ENCODE results near the gene NHLRC4.

Gene NHLRC4, protein sequence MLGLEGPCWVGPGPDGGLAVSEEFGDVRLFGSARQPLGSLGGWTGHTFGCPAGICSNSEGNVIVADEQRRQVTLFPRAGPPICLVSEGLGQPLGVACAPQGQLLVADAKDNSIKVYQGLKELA

DNA sequence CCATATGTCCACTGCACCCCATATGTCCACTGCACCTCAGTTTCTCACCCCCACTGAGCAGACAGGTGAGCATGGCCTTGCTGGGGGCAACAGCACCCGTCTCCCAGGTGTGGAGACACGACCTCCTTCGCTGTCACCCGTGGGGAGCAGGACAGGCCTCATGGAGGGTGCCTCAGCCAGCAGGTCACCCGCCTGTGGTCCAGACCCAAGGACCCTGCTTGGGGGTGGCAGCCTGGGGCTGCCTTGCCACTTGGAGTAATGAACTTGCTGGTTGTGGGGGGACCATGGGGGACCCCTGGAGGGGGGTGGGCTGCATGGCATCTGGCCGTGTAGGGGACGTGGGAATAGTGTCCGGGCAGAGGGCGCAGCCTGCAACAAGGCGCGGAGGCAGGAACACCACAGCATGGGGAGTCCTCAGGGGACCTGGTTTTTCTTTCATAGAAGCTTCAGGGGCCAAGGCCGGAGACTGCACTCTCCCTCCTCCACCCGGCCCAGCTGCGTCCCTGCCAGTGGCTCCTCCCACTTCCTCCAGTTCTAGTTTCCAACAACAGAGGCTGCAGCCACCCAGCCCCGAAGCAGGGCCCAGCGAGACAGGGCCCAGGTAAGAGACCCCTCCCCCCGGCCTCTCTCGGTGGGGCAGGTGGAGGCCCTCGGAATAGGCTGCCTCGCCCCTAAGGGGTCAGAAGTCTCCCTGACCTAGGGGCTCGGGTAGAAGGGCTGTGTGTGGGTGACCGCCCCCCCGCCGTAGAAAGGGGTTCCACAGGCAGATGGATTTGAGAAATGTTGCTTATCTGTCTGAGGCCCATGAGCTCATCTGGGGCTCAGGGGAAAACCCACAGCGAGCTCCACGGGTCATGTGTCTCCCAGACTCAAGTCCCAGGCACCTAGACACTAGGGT is at the start of gene NHLRC4:
NHLRC4 (plus strand) TSS at position 531 of the 898 bp plus-strand sequence. CDS start 1,043 bp downstream, outside the sequence.
- DNase-seq (ENCODE audit: low spot score) = no peak

DNA sequence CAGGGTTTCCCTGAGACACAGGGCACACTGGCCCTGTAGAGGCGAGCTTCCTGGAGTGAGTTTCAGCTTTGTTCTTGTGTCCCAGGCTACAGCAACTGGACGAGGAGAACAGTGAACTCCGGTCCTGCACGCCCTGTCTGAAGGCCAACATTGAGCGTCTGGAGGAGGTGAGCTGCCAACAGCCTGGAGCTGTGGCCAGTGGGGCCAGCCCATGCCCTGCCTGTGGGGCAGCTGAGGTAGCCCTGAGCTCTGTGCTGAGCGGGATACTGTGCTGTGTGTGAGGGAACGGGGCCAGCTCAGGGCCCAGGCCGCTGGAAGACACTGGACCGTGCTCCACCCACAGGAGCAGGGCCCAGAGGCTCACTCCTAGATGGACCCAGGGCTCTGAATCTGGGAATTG is 47.9 kb upstream of the NHLRC4 start:
- peak; percentile 42 for DNase-seq (ENCODE audit: low spot score)

DNA sequence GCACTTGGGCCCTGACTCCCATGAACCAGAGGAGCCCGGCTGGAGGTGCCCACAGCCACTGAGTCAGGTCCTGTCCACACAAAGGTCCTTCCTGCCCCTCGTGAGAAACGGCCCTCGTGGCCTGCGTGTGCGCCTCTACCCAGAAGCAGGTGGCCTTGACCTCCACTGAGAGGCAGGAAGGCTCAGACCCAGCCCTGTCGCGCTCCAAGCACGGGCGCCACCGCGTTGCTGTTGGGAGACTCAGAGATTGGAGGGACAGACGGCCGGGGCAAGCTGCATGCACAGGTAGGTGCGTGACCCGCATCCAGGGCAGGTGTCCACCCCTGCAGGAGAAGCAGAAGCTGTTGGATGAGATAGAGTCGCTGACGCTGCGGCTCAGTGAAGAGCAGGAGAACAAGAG is 47.4 kb upstream of the NHLRC4 start:
- no peak for DNase-seq (ENCODE audit: low spot score)

DNA sequence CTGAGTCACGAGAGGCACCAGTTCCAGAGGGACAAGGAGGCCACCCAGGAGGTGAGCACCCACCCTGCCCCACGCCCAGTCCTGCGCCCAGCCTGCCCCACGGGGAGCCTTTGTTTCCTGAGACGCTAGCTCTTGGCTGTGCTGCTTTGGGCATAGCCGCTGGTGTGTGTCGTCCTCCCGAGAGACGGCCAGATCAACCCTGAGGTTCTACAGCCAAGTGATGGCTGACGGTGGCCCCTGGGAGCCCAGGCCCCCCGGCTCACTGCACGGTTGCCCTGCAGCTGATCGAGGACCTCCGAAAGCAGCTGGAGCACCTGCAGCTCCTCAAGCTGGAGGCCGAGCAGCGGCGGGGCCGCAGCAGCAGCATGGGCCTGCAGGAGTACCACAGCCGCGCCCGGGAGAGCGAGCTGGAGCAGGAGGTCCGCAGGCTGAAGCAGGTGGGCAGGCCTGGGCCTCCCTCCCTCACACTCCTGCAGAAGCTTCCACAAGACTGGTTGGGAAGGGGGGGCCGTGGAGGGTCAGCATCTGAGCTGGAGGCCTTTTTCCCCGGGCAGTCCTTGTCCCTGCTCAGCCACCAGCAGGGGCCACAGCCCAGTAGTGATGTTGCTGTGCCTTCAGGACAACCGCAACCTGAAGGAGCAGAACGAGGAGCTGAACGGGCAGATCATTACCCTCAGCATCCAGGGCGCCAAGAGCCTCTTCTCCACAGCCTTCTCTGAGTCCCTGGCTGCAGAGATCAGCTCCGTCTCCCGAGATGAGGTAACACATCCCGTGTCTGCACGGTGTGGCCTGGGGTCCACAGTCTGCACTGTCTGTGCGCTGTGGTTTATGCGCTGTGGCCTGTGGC is 46.7 kb upstream of the NHLRC4 start:
- no peak for DNase-seq (ENCODE audit: low spot score)

DNA sequence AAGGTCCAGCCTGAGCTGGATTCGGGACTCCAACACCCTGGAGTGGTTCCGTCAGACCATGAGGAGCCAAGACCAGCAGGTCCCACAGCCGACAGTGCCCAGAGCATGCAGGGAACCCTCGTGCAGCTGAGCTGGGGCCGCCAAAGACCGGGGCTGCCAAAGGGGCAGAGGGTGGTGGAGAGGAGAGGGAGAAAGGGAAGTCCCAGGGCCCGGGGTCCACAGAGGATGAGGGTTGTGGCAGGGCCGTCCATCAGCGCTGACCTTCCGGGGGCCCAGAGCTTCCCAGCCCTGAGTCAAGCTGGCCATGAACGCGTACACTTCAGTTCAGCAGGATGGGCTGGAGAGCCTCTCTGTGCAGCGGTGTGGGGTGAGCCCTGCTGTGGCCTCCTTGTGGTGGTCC is 46.0 kb upstream of the NHLRC4 start:
- DNase-seq (ENCODE audit: low spot score) = no peak

DNA sequence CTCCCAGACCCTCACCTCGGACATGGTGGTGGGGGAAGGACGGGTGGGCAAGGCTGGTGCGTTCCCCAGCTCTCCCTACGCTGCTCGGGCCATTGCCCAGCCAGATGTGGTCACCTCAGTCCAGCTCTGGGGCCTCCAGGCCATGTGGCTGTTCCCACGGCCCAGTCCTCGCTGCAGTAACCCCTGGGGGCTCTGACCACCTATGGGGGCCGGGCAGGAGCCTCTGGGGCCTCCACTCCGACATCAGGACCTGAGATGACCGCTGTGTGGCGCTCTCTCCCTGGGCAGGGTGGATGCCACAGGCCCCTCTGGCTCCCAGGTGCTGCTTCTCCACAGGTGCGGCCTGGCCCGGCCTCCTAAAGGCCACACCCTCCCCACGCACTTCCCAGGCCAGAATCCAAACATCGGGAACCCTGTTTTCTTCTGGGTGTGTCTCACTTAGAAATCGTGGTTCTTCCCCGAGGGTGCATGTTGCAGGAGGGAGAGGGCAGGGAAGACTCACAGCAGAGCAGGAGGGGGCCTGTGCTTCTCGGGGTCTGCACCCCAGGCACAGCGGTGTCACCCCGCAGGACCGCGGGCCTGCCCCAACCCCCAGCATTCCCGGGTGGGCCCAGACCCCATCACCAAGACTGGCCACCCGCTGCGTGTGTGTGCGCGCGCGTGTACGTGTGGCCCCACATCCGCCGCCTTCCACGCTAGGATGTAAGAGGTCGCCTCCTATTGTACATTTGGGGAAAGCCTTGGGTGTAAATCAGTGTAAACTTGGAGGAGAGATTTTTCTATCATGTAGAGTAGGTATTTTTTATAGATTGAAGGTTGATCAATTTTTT is 45.2 kb upstream of the NHLRC4 start:
- DNase-seq (ENCODE audit: low spot score) = no peak

DNA sequence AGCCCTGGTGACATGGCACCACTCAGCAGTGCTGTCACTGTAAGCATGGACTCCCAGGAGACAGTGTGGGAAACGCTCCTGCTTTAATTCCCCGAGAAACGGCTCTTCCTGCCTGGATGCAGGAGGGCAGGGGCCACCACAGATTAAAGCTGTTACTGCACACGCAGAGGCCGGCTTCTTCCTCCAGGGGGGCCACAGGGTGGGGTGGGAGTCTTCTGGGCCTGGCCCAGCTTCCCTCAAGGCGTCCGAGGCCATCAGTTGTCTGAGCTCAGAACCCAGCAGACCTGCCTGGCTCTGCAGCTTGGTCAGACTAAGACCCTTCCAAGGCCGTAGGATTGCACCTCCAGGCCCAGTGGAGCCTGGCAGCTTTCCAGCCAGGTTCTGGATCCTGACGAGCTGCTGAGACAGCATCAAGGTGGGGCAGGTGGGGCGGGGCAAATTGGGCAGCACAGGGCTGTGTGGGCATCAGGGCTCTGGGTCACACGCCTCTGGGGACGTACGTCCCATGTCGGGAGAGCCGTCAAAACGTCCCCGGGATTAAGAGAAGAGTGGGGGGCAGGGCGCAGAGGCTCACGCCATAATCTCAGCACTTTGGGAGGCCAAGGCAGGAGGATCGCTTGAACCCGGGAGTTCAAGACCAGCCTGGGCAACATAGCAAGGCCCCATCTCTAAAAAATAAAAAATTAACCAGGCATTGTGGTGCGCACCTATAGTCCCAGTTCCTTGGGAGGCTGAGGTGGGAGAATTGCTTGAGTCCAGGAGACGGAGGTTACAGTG is 44.3 kb upstream of the NHLRC4 start:
- DNase-seq (ENCODE audit: low spot score) = no peak

DNA sequence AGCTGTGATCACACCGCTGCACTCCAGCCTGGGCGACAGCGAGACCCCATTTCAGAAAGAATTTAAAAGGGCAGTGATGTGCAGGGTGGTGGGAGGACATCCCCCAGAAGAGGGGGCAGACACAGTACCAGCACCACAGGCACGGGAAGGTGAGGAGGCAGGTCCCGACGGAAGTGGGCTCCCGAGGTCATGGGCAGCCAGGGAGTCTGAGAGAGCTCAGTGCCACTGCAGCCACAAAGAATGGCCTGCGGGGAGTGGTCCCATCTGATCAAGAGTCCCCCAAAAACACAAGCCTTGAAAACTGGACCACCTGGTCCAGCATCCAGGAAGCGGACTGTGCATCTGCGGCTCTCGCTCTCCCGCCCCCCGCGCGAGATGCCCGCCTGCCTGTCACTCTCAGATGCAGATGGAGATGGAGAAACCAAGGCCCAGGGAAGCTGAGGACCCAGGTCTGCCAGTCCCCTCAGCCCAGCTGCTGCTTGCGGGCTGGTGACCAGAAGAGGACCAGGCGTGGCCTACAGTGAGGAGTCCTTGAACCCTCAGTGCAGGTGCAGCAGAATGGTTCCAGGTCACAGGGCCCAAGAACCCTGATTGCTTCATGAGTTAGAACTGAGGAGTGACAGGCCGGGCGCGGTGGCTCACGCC is 43.6 kb upstream of the NHLRC4 start:
- DNase-seq (ENCODE audit: low spot score) = no peak

DNA sequence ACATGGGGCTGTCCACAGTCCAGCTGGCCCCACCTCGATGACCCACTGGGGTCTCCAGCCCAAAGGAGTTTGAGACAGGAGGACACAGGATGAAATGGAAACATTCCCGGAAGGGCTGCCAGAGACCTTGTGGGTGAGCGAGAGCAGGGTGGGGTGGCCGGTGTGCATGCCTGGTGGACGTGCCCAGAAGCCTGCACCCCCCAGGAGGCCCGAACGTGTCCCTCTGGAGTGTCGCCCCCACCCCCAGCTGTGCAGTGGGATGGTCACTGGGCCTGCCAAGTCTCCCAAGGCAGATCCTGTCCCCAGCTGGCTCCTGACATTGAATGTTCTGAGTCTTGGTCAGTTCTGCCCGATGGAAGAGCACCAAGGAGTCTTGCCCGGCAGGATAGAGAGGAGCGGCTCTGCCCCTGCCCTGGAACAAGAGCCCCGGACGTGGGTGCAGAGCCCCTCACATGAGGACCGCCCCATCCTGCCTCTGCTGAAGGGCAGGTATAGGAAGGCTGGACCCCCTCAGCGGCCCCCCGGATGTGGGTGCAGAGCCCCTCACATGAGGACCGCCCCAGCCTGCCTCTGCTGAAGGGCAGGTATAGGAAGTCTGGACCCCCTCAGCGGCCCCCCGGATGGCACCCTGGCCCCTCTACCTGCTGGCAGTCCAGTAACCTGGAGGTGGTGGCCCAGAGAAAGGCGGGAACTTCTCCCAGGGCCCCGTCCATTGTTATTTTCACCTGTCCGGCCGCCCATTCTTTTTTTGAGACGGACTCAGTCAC is 42.3 kb upstream of the NHLRC4 start:
- DNase-seq (ENCODE audit: low spot score) = no peak

DNA sequence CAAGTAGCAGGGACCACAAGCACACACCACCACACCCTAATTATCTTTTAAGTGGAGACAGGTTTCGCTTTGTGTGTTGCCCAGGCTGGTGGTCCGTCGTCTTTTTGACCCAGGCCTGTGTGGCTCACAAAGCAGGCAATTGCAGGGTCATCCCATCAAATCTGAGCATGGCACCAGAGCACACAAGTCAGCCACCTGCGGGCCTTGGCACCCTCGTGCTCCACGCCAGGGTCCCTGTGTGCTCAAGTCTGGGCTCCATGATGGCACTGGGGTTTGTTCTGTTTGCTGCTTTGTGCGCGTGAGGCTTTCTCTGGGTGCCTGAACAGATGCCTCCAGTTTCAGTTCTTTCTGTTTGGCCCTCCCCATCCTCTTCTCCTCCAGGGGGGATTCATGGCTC is 41.7 kb upstream of the NHLRC4 start:
- DNase-seq (ENCODE audit: low spot score) = no peak

DNA sequence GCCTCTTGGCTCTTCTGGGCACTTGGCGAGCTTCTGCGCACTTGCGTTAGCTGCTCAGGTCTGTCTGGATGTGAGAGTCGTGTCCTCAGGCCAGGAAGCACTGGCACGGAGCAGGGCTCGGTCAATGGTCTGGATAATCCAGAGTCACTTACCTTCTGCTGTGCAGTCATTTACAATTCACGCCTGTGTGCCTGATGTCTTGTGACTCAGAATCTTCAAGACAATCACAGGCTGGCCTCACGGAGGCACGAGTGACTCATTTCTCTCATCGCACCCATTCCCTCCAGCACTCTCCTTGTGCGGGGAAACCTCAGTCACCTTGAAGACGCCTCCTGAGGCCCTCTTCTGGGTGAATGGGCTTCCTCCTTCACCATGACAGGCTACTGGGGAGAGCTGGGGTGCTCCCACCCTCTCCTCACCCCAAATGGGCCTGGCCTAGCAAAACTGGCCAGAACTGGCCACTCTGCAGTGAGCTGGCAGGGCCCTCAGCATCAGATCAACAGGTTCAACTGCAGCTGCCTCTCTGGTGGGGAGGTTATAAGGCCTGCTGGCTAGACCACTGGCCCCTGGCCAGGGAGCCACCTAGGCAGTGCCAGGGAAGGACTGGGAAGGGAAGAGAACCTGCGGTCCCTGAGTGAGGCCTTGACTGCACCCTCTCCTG is 41.2 kb upstream of the NHLRC4 start:
- DNase-seq (ENCODE audit: low spot score) = no peak

DNA sequence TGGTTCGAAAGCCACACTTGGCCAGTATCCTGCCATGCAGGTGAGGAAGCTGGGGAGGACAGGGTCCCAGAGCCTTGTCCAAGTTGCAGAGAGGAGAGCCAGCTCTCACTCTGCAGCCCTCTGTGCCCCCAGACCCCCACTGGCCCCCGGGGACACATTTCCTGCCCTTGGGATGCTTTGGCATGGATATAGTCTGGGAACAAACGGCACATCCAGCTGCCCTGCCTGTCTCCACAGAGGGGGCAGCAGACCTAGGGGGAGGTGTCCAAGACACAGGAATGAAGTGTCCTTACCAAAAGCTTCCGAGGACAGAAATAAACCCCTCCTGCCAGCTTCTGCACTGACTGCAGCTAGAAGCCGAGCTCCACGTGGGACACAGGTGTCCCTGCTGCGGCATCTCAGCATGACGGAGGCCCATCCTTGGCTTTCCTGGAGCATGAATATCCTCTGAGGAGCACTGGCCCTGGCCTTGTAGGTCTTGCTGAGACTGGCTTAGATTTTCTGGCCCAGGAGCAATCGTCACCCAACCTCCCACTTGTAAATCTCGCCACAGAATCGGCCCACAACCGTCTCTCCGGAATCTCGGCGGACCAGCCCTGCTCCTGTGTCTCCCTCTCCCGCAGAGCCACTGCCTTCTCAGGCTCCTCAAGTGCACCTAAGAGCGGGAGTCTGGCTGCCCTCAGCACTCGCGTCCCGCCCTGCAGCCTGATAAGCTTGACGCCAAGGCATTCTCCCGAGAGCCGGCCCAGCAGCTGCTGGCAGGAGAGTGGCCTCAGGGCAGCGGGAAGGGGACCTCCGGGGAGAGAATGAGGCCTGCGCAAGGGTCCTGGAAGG is 40.4 kb upstream of the NHLRC4 start:
- no peak for DNase-seq (ENCODE audit: low spot score)

DNA sequence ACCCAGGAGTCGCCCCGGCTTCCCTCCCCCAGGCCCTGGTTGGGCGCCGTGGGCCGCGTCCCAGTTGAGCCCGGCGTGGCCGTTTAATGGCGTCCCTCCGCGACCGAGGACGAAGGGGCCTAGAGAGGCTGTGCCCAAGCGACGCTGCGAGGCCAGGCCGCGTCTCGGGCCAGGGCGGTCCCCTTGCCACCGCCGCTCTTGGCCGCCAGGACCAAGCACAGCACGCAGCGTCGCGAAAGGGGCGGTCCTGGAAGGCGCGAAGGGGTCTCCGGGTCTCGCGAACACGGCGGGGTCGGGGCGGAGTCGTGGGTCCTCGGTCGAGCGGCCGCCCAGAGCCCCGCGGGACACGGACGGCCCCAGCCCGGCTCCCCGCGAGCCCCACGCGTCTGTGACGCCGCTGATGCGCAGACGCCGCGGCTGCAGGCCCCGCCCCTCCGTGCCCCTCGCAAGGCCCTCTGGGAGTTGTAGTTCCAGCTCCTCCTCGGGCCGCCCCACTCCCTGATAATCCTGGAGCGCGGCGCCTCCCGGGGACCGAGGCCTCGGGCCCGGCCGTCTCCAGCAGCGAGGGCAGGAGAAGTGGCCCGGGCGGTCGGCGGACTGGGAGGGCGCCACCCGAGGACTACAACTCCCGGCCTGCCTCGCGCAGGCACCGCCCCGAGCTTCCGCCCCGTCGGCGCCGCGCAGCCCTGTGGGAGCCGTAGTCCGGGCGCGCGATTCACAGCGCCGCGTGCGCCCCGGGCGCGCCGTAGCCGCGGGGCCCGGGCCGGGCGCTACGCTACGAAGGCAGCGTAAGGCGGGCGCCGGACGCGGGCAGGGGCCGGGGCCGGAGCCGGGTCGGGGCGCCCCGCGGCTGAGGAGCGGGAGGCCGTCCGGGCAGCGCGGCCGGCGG is 39.5 kb upstream of the NHLRC4 start, which contains the start of gene CAPN15:
CAPN15 (plus strand) TSS at position 698 of the 889 bp plus-strand sequence. CDS start 19,127 bp downstream, outside the sequence.
- DNase-seq (ENCODE audit: low spot score) = peak; percentile 82

DNA sequence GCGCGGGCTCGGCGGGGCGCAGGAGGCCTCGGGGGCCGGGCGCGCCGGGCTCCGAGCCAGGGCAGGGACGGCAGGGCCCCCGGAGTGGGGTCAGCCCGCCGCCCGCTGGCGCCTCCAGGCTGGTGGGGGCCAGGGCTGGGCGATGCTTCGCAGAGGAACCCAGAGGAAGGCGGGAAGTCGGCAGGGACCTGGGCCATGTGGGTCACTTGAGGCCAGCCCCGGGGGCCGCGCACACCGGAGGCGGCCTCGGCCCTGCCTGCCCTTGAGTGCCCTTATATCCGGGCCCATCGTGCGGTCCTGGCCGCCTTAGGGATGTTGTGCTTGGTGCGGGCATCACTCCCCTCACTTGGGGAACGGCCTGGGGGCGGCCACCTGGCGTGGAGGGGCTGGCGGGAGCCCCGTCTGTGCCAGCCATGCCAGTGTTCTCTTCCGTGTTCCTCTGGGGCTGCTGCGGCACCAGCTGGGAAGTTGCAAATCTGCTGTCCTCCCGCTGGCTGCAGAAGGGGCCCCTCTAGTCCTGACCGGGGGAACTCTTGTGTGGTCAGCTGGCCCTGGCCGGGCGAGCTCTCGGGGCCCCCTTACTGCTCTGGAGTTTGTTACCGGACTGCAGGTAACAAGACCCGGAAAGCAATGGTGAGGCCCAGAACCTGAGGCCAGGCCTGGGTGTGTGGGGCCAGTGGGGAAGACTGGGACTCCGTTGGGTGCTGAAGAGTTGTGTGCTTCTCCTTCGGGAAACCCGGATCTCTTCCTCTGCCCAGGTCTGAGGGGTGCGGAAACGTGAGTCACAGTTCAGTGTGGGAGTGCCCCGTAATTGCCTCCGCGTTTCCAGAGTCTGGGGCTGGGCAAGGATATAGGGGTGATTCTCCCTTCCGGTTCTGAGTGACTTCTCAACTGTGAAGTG is 38.4 kb upstream of the NHLRC4 start:
- no peak for DNase-seq (ENCODE audit: low spot score)

DNA sequence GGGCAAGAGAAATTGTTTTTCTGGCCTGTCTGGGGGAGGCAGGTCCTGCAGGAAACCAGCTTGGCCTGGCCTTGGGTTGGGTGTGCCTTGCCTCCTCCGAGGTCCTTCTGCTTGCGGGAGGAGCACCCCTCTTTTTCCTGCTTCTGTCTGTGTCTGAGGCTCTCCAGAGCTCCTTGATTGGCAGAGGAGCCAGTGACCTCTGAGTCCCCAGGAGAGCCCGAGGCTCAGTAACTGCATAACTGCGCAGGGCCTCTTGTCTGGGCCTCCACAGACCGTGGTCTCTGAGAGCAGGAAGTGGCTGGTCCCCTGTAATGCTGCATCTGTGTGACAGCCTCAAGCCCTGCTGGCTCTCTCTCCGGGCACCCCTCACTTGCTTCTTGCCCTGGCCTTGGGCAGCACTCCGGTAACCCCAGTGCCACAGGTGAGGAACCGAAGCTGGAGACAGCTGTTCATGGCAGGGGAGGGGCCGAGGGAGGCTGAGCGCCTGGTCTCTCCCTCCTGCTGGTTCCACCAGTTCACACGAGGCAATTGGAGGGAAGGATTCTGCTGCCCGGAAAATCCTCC is 37.7 kb upstream of the NHLRC4 start:
- DNase-seq (ENCODE audit: low spot score) = no peak

Data from globus pallidus (tissue), 1 donor.